ENCODE results near the gene PKHD1.

The PKHD1 gene

DNA sequence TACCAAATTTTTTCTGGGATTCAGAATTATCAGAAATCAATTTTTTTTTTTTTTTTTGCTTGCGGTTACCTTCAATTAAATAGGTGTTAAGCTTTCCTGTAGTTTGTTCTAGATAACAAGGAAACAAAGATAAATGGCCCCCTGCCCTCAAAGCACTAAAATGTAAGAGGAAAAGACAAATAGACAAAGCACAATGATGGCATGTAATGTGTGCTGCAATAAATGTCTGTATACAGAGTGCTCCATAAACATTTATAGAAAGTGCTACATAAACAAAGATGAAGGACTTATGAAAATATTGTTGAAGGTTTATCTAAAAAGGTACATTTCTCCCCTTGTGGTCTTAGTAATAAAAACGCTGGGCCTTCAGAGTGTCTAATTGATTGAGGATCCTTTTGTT is 384.6 kb downstream of the PKHD1 start:
- ChIA-PET POLR2A (no interaction called here), CTCF (no interaction called here)
- TF ChIP-seq CTBP1 (IDR thresholded peaks at IDR 0.05; ENCODE audit: borderline replicate concordance) (no peak), ELF4 (IDR thresholded peaks at IDR 0.05) (no peak), BHLHE40 (IDR thresholded peaks at IDR 0.05; ENCODE audit: borderline replicate concordance) (no peak), LEF1 (IDR thresholded peaks at IDR 0.05; ENCODE audit: borderline replicate concordance) (no peak), ZNF384 (IDR thresholded peaks at IDR 0.05) (no peak), L3MBTL2 (conservative IDR thresholded peaks at IDR 0.05) (no peak), NFRKB (IDR thresholded peaks at IDR 0.05) (no peak), HDGF (IDR thresholded peaks at IDR 0.05; ENCODE audit: borderline replicate concordance) (no peak), TARDBP (IDR thresholded peaks at IDR 0.05) (no peak), FOXK2 (IDR thresholded peaks at IDR 0.05) (no peak), FOXA1 (IDR thresholded peaks at IDR 0.05) (no peak), ARNT (IDR thresholded peaks at IDR 0.05) (no peak), PKNOX1 (IDR thresholded peaks at IDR 0.05) (no peak), SP1 (IDR thresholded peaks at IDR 0.05) (no peak), FOXM1 (IDR thresholded peaks at IDR 0.05; ENCODE audit: borderline replicate concordance) (no peak)
- DNase-seq (ENCODE audit: extremely low spot score) = no peak

- POLR2A ChIA-PET = no interaction called here
- CTCF ChIA-PET = no interaction called here
- no peak for TF ChIP-seq CTBP1 (IDR thresholded peaks at IDR 0.05; ENCODE audit: borderline replicate concordance)
- no peak for TF ChIP-seq FOXA1 (IDR thresholded peaks at IDR 0.05)
- no peak for TF ChIP-seq LEF1 (IDR thresholded peaks at IDR 0.05; ENCODE audit: borderline replicate concordance)
- no peak for TF ChIP-seq SUZ12 (IDR thresholded peaks at IDR 0.05)
- DNase-seq (ENCODE audit: extremely low spot score) = no peak
These were observed 402.8 kb downstream of the PKHD1 start for GRCh38 chr6:51684603-51685002.

- CTCF ChIA-PET = no interaction called here
- DNase-seq (ENCODE audit: extremely low spot score) = no peak
- POLR2A ChIA-PET = no interaction called here
- TF ChIP-seq SP1 (IDR thresholded peaks at IDR 0.05) = no peak
- TF ChIP-seq LEF1 (IDR thresholded peaks at IDR 0.05; ENCODE audit: borderline replicate concordance) = no peak
- TF ChIP-seq FOXK2 (IDR thresholded peaks at IDR 0.05) = no peak
- TF ChIP-seq ELF4 (IDR thresholded peaks at IDR 0.05) = no peak
- no peak for TF ChIP-seq ZNF384 (IDR thresholded peaks at IDR 0.05)
- TF ChIP-seq TARDBP (IDR thresholded peaks at IDR 0.05) = no peak
- TF ChIP-seq FOXA1 (IDR thresholded peaks at IDR 0.05) = no peak
- TF ChIP-seq SUZ12 (IDR thresholded peaks at IDR 0.05) = no peak
- TF ChIP-seq L3MBTL2 (conservative IDR thresholded peaks at IDR 0.05) = no peak
- no peak for TF ChIP-seq ARNT (IDR thresholded peaks at IDR 0.05)
- TF ChIP-seq NFRKB (IDR thresholded peaks at IDR 0.05) = no peak
- TF ChIP-seq HDGF (IDR thresholded peaks at IDR 0.05; ENCODE audit: borderline replicate concordance) = no peak
These were observed 403.4 kb downstream of the PKHD1 start for GRCh38 chr6:51684038-51684437.

DNA sequence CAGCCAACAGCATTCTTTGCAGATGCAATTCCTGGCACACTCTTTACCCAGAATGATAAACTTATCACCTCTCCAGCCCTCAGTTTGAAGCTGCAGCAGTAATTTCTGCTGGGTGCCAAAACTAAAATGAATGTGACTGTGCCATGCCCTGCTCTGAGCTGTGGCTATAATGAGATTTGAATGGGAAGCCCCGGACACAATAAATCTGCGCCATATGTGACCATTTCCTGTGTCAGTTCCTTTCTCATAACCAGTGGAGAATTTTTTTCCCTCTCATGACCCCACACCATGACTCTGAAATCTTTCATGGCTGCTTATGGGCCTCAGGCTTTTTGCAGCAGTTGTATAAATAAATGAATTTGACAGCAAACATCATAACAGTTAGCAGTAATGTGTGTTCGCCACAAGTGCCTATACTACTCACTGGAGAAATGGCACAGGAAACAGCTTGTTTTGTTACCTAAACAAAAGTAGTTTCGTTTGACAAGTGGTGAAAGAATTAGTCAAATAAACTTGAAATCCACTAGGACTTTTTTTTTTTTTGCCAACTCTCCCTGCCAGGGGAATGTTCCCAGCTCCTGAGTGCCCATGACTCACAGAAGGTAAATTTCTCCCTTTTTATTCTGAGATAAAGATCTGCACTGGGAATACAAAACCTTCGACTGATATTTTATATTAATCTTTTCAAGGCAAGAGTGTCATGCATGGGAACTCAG is 408.4 kb downstream of the PKHD1 start:
- TF ChIP-seq FOXM1 (IDR thresholded peaks at IDR 0.05; ENCODE audit: borderline replicate concordance) (no peak), HDGF (IDR thresholded peaks at IDR 0.05; ENCODE audit: borderline replicate concordance) (no peak), PKNOX1 (IDR thresholded peaks at IDR 0.05) (no peak), BHLHE40 (IDR thresholded peaks at IDR 0.05; ENCODE audit: borderline replicate concordance) (no peak), ARNT (IDR thresholded peaks at IDR 0.05) (no peak)
- ChIA-PET POLR2A (no interaction called here), CTCF (no interaction called here)
- no peak for DNase-seq (ENCODE audit: extremely low spot score)

GRCh38 chr6:51678274-51678673 is 409.1 kb downstream of the PKHD1 start:
- DNase-seq (ENCODE audit: extremely low spot score) = no peak
- POLR2A ChIA-PET = no interaction called here
- no peak for TF ChIP-seq BHLHE40 (IDR thresholded peaks at IDR 0.05; ENCODE audit: borderline replicate concordance)
- no peak for TF ChIP-seq NFRKB (IDR thresholded peaks at IDR 0.05)
- no peak for TF ChIP-seq FOXA1 (IDR thresholded peaks at IDR 0.05)
- TF ChIP-seq FOXM1 (IDR thresholded peaks at IDR 0.05; ENCODE audit: borderline replicate concordance) = no peak
- TF ChIP-seq PKNOX1 (IDR thresholded peaks at IDR 0.05) = no peak
- TF ChIP-seq ELF4 (IDR thresholded peaks at IDR 0.05) = no peak
- no peak for TF ChIP-seq HDGF (IDR thresholded peaks at IDR 0.05; ENCODE audit: borderline replicate concordance)
- TF ChIP-seq ARNT (IDR thresholded peaks at IDR 0.05) = no peak
- TF ChIP-seq ZNF384 (IDR thresholded peaks at IDR 0.05) = no peak
- no peak for TF ChIP-seq L3MBTL2 (conservative IDR thresholded peaks at IDR 0.05)
- no peak for TF ChIP-seq LEF1 (IDR thresholded peaks at IDR 0.05; ENCODE audit: borderline replicate concordance)
- TF ChIP-seq CTBP1 (IDR thresholded peaks at IDR 0.05; ENCODE audit: borderline replicate concordance) = no peak
- CTCF ChIA-PET = no interaction called here

DNA sequence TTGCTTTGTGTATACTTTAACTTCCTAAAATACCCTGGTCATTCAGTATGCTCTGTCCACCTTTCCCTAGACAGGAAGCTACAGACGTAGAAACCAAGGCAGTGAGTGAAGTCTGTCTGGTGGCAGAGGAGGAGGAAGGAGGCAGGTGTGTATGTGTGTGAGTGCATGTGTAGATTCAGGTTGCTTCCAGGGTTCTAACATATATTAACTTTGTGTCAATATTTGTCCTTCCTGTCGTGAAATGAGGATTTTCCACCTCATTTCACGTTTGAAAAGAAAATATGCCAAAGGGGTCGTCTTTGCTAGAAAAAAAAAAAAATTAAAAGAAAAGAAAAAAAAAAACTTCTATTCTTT is 411.5 kb downstream of the PKHD1 start:
- no peak for TF ChIP-seq FOXK2 (IDR thresholded peaks at IDR 0.05)
- TF ChIP-seq NFRKB (IDR thresholded peaks at IDR 0.05) = no peak
- POLR2A ChIA-PET = no interaction called here
- CTCF ChIA-PET = no interaction called here
- no peak for DNase-seq (ENCODE audit: extremely low spot score)
